HG03064 (cell line): ENCODE data around the gene BPIFB1.

Experiments used
- ATAC-seq: cut with Tn5 transposase; IDR thresholded peaks from one replicate; pipeline ENCODE4 v1.9.1; 2021; ENCODE audit warnings: low read depth; ENCODE audit not compliant: unreplicated experiment

BPIFB1 gene, protein sequence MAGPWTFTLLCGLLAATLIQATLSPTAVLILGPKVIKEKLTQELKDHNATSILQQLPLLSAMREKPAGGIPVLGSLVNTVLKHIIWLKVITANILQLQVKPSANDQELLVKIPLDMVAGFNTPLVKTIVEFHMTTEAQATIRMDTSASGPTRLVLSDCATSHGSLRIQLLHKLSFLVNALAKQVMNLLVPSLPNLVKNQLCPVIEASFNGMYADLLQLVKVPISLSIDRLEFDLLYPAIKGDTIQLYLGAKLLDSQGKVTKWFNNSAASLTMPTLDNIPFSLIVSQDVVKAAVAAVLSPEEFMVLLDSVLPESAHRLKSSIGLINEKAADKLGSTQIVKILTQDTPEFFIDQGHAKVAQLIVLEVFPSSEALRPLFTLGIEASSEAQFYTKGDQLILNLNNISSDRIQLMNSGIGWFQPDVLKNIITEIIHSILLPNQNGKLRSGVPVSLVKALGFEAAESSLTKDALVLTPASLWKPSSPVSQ

DNA sequence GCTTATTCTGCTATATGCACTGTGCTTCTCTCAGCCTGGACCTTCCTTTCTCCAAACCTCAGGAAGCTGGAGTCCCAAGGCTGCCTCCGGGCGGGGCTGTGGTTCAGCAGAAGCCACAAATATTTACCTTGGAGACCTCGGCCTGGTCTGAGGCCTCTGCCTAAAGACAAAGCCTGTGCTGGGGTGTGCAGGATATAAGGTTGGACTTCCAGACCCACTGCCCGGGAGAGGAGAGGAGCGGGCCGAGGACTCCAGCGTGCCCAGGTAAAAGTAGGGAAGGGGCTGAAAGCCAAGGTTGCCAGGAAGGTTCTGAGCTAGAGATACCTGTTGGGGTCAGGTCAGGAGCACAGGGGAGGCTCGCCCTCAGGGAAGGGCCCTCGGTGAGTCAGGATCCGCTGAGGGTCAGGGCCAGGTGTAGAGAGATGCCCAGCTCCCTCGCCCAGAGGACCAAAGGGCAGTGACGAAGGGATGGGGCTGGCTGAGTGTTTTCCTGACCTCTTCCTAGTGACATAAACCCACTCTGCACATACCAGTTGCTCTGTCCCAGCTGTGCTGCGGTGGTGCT lies at the start of gene BPIFB1:
Gene BPIFB1, plus strand, starts transcription at position 224 of the 565 bp plus-strand sequence. CDS start 2,860 bp downstream, outside the sequence.
- ATAC-seq: no peak

DNA sequence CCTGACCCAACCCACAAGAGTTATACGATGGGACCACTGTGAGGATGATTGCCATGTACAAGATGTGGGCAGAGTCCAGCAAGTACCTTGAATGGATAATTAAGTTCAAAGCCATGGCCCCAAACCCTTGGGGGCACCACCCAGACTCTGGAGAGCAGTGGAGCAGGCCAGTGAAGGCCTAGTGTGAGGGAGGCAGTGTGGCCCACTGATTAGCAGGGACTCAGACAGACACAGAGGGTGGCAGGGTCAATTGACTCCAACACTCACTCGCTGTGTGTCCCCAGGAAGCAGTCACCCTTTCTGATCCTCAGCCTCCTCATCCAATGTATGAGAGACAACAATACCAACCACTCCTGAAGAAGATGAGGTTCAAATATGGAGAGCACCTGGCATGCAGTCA lies 49.0 kb upstream of the BPIFB1 start:
- no peak for ATAC-seq

DNA sequence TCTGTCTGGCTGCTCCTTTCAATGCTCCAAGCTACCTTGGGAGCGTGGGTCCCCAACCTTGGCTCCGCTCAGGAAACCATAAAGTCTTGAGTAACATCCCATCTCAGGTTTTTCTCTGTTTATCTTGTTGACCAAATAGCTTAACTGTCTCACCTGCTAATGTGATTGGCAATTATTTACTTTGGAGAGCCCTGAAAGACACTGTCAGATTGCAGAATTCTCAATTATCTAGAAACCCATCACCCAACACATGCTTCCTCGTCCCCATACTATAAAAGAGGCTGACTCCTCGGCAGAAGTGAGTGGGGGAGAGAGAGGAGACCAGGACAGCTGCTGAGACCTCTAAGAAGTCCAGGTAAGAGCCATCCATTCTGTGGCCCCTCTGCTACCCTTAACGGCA lies 47.3 kb upstream of the BPIFB1 start, which contains the start of gene BPIFA1:
Gene BPIFA1, plus strand, starts transcription at position 301 of the 400 bp plus-strand sequence. CDS start 1,716 bp downstream, outside the sequence.
- no peak for ATAC-seq

DNA sequence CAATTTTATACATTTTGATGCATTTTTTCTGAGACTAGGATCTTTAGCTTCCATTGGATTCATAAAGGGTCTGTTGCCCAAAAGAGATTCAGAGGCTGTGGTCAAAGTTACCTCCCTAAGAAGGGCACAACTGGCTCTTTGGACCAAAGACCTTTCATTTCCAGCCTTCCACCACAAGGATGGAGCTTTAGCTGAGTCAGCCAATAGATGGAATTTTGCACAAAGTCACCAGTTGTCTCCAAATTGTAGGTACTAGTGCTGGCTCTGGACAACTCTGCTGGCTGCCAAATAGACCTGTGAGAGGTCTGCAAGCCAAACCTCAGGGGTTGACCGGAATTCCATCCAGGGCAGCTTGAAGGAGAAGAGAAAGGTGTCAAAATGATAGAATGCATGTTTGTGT lies 46.7 kb upstream of the BPIFB1 start:
- no peak for ATAC-seq

DNA sequence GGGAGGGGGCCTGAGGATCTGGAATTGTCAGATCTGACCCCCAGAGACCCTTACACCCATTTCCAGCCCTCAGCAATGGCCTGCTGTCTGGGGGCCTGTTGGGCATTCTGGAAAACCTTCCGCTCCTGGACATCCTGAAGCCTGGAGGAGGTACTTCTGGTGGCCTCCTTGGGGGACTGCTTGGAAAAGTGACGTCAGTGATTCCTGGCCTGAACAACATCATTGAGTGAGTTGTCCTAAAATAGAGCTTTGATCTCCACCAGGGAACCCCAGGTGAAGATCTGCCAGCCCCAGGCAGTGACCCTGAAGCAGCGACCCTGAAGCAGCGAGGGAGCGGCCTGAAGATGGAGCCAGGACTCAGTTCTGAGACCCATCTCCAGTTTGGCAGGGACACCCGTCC lies 45.0 kb upstream of the BPIFB1 start:
- no peak for ATAC-seq

DNA sequence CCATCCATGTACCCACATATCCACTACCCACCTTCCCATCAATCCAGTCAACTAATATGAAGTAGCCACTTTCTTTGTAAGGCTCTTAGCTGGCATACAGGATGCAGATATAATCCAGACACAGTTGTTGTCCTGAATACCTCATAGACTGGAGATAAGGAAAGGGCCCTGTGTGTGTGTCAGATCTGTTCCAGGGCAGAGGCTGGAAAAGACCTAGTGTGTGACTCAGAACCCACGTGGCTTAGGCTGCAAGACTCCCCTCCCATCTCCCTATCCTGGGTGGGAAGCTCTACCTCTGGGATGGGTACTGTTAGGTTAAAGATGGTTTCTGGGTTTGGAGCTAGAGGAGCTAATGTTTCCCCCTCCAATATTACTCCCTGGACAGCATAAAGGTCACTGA lies 43.6 kb upstream of the BPIFB1 start:
- no peak for ATAC-seq

DNA sequence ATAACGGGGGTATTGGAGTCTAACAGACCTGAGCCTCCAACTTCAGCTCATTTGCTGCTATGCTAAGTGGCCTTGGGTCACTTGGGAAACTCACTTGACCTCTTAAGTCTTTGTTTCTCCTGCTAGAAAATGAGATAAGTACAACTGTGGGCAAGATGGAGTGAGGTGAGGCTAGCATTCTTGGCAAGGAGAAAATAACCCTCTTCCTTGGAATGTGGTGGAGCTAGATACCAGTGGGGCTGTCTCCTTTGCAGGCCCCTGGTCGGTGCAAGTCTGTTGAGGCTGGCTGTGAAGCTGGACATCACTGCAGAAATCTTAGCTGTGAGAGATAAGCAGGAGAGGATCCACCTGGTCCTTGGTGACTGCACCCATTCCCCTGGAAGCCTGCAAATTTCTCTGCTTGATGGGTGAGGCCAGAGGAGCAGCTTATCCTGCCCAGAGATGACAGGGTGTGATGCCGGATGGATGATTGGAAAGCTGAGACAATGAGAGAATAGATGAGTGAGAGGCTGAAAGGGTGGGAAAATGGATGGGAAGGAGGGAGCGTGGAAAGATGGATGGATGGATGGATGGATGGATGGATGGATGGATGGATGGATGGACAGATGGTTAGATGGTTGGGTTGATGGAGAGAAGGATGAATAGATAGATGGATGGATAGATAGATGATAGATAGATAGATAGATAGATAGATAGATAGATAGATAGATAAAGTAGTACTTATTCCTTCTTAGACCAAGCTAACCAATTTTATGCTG lies 42.9 kb upstream of the BPIFB1 start:
- ATAC-seq: no peak

DNA sequence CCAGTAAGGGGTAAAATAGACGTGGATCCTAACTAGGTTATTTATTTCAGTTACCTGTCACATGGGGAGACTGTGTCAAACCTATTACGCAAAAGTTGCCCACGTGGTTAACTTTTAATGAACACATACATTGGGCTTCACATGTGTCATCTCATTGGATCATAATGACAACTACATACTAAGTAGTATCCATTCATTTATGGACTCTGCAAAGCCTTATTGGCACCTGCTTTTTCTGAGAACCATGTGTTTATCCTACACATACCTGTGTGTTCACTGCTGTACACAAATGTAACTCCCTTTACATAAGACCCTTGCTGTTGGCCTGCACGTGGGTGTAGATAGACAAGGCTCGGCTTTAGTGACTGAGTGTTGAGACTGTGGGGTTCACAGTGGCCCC lies 42.1 kb upstream of the BPIFB1 start:
- ATAC-seq: no peak

DNA sequence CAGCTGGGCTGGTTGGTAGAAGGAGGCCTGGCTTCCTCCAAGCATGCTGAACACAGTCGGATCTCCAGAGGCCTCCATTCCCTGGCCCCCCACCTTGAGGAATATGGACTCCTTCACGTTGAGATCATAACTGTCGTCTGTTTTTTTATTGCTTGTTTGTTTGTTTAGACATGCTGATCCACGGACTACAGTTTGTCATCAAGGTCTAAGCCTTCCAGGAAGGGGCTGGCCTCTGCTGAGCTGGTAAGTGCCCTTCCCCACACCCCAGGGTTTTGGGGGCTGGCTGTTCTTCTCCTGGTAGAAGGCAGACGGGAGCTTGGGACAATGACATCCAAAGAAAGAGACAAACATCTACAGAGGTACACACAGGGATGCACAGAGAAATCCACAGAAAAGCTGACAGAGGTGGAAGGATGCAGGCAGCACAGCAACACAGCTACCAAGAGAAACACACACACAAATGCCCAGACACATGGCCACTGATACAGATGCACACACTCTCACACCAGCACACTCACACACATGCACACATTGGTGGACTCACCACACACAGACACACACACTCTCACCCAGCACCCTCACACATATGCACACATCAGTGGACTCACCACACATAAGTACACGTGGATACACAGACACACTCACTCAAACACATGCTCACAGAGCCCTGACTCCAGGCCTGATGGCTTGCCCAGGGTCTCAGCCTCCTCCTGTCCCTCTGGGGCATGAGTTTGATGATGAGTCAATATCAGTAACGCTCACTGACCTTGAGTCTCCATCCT lies 40.5 kb upstream of the BPIFB1 start:
- no peak for ATAC-seq

DNA sequence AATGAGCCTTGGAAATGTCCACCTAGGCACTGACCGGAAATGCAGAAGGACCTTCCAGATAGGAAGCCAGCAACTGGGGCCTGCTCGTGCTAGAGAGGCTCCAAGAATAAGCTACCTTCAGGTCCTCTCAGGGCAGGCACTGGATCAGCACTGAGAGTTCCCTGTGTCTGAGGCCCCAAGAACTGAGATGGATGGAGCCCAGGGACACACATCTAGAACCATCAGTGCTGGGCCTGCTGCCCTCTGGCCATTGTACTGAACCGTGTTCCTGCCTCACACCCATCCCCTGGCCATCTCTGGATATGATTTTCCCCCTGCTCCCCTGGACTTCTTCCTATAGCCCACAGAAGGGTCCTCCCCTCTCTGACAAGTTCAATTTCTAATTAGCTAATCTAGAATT lies 36.9 kb upstream of the BPIFB1 start:
- no peak for ATAC-seq

DNA sequence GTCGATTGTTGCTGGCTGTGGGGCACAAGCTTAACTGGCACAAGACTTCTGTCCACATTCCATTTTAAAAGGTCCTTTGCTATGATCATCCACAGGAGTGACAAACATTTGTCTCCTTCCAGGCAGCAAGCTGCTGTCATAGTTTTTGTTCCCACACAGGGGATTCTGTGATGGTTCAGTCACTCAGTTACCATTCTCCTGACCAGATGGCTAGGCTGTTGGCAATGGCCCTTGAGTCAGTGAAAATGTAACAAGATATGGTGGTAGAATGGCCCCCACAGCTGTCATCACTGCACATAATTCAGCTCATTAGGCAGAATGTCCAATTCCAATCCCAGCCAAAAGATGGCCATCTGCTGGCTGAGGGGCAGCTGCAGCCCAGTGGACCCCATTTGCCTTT lies 33.6 kb upstream of the BPIFB1 start:
- no peak for ATAC-seq

DNA sequence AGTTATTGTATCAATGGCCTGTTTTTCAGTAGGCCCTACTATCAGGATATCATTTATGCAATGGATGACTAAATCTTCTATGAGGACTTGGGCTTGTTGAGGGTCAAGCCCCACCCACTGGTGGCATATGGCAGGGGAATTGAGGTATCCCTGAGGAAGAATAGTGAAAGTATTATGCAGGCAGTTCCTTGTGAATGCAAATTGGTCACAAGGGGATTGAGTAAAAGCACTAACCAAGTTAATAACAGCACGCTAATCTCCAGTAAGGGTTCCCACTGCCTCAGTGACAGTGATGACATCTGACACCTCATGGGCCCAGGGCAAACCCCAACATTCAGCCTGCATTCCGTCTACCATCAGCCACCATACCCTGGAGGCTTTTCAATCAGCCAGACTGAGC lies 32.3 kb upstream of the BPIFB1 start:
- ATAC-seq: no peak

DNA sequence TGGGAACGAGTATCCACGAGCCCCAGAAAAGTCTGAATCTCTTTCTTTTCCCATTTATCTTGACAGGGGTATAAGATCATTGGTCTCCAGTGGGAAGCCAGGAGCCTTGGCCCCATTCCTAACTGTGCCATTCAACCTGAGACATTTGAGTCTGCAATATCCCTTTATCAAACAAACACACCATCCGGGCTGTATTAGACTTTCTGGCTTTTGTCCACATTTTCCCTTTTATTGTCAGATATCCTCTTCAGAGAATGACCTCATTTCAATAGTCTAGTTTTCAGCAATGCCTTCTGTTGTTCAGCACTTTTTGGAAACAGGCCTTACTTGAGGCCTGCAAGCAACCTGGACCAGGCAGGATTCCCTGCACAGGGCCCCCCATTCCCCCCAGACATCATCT lies 31.5 kb upstream of the BPIFB1 start:
- ATAC-seq: no peak

DNA sequence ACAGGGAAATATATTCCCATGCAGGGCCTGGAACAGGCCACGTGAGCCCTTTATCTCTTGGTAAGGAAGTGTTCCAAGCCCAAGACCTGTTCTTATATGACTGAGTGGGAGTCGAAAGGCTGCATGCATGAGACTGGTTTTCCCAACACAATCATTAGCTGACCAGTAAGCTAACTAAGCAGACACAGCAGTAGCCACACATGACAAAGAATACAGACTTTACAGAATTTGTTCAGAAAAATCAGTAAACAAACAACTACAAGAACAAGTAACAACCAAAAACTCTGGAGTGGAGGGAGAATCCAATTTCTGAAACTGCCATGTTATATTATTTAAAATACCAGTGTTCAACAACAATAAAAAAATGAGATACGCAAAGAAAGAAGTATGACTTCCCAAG lies 30.6 kb upstream of the BPIFB1 start:
- no peak for ATAC-seq

DNA sequence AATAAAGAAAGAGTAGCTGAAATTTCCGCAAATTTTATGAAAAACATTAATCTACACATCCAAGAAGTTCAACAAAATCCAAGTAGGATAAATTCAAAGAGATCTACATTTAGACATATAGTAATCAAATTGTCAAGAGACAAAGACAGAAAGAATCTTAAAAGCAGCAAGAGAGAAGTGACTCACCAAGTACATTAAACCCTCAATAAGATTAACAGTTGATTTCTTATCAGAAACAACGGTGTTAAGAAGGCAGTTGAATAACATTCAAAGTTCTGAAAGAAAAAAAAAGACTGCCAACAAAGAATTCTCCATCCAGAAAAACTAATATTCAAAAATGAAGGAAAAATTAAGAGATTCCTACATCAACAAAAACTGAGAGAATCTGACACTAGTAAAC lies 28.0 kb upstream of the BPIFB1 start:
- no peak for ATAC-seq

DNA sequence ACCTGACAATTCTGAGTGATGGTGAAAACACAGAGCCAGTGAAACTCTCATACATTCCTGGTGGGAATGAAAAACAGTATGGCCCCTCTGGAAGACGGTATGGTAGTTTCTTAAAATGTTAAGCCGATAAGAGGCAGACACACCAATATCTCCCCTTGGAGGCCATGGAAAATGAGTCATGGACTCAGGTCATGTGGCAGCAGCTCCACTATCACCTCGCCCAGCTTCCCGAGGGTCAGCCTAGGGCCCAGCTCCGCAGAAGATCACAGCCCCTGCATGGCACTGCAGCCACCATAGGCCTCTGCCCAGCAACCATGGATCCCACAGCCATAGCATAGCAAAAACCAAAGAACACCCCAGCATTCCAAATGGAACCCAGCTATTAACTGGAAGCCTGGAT lies 25.8 kb upstream of the BPIFB1 start:
- ATAC-seq: no peak

DNA sequence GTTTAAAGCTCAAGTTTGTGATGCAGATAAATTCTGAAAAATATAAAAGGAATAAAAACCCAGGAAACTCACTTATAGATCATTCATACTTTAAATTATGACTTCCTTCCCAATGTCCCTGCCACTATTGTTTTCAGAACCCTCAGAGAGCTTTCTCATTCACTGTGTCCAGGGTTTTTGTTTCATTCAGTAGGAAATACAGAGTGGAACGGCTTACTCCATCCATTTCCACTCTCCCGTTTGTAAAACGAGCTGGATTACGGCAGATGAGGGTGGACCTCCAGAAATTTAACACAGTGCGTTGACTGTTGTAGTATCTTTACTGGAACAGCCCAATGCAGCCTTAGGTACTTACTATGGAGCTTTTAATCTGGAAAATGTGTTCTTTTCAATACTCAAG lies 23.6 kb upstream of the BPIFB1 start:
- ATAC-seq: no peak

DNA sequence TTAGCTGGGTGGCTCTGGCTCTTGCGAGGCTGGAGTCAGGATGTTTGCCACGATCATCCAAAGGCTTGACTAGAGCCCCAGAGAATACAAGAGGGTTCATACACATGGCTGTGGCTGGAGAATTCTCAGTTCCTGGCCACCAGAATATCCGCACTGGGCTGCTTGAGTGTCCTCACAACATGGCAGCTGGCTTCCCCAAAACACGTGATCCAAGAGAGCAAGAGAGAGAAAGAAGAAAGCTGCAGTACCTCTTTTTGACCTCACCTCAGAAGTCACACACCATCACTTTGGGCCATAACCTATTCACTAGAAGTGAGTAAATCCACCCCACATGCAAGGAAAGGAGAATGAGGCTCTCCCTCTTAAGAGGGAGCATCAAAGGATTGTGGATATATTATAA lies 21.5 kb upstream of the BPIFB1 start:
- no peak for ATAC-seq

DNA sequence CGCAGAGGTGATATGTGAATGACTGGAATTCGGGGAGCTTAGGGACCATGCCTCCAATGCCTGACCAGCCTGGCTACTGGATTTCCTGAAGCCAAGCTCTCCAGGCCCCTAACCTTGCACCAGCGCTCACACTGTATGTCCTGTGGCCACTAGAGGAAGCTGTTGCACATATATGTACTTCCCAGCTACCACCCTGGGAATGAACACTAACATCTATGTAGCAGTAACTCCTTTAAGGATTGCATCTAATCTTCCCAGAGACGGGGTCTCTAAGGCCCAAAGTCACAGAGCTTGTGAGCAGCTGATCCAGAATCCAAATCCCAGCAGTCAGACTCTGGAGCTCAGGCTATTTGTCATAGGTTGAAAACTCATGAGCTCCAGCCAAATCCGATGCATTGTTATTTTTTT lies 20.4 kb upstream of the BPIFB1 start:
- no peak for ATAC-seq

DNA sequence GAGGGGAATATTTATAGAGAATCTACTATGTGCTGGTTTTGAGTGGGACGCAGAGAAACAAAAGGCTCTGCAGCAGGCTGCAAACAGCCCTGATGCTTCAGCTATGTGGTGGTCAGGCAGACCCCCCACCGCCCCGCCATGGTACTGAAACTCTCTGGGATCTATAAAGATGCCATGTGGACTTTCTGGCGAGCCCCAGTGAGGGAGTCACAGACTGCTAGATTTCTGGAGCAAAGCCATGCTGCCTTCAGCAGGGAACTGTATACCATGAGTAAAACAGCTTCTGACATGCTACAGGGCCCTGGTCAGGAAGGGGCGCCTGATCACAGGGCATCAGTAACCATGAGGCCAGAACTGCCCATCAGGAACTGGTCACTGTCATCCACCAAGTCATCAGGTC lies 19.2 kb upstream of the BPIFB1 start:
- ATAC-seq: no peak

DNA sequence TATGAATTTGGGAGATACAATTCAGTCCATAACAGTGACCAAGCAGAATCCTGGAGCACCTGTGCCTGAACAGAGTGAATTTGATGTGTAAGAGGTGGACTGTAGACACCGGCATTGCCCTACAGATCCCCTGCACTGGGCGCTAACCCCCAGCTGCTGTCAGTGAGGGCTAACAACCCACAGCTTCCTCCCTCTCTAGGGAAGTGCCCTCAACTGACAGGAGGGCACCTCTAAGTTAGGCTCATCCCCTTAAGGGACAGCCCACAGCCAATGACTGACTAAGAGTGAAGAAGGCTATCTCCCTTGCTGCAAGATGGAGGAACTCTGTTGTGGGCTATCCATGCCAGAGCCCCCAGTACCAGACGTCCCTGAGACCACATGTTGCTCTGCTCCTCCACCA lies 15.3 kb upstream of the BPIFB1 start:
- ATAC-seq: no peak
